MCF 10A (cell line): ENCODE measurements around the gene NFE2L1. TPM values are rescaled to one million over a fixed set of nuclear protein-coding genes. Genes with fewer than 3 reads are reported as not detected.
A peak's percentile ranks its signal among the peaks of the same experiment; 100 is the strongest.

Experiments used
- BruUV-seq: library from RNA; stranded (reverse); fragments of 400-500 nt; replicated peaks from 2 replicates; lab custom pipeline; 2021; lab: Mats Ljungman, UMichigan
- CTCF ChIA-PET: fragments of 300-600 bp; sonication (Branson Sonifier 250); formaldehyde crosslinking; extraction: SDS; loops from one replicate; lab custom pipeline; 2021; ENCODE audit warnings: antibody characterized with exemption, inconsistent platforms; lab: Yijun Ruan, JAX
- POLR2A ChIA-PET: fragments of 300-600, 350-650 bp; sonication (Branson Sonifier 250); formaldehyde crosslinking; extraction: SDS; loops from one replicate; lab custom pipeline; 2020; ENCODE audit warnings: antibody characterized with exemption, inconsistent platforms; lab: Yijun Ruan, JAX
- DNase-seq: peaks from one replicate; pipeline ENCODE4 v3.0.0-alpha.2; 2018; ENCODE audit not compliant: unreplicated experiment
- H3K27ac Mint-ChIP-seq: one replicate; pipeline ENCODE4 v1.8.0; 2022; ENCODE audit warnings: mild to moderate bottlenecking, low read depth, mixed read lengths; ENCODE audit not compliant: unreplicated experiment
- H3K27me3 Mint-ChIP-seq: one replicate; pipeline ENCODE4 v1.8.0; 2022; ENCODE audit warnings: mixed read lengths; ENCODE audit not compliant: insufficient read depth, unreplicated experiment
- H3K36me3 Mint-ChIP-seq: one replicate; pipeline ENCODE4 v1.8.0; 2022; ENCODE audit warnings: mild to moderate bottlenecking, moderate library complexity, mixed read lengths; ENCODE audit not compliant: insufficient read depth, unreplicated experiment
- H3K4me1 Mint-ChIP-seq: one replicate; pipeline ENCODE4 v1.8.0; 2022; ENCODE audit warnings: mixed read lengths; ENCODE audit not compliant: insufficient read depth, unreplicated experiment
- H3K4me3 Mint-ChIP-seq: one replicate; pipeline ENCODE4 v1.8.0; 2022; ENCODE audit warnings: mild to moderate bottlenecking, moderate library complexity, mixed read lengths; ENCODE audit not compliant: unreplicated experiment
- H3K9me3 Mint-ChIP-seq: one replicate; pipeline ENCODE4 v1.8.0; 2022; ENCODE audit warnings: mixed read lengths; ENCODE audit not compliant: unreplicated experiment
- CTCF ChIP-seq: fragments of 200-600 bp; IDR thresholded peaks from one replicate; pipeline ENCODE4 v1.8.0; 2022; ENCODE audit warnings: antibody characterized with exemption, mild to moderate bottlenecking; ENCODE audit not compliant: unreplicated experiment
- intact Hi-C: fragments of 100-400 bp; cut with micrococcal nuclease; formaldehyde crosslinking; loops from 2 replicates; pipeline ENCODE4 v1.14.1; 2022
- total RNA-seq: library from RNA; stranded (reverse); gene quantifications from 2 replicates; pipeline ENCODE4 v1.2.3, GENCODE V29; 2022

NFE2L1 gene
- total RNA-seq, 1 experiment from 2014 or later, result 235 TPM

GRCh38 chr17:48056879-48057278, 8.7 kb downstream of the NFE2L1 start:
- peak overlapping the region; percentile 93 for H3K27ac Mint-ChIP-seq
- BruUV-seq, result no TSS peak
- CTCF ChIA-PET, result no interaction called here
- H3K36me3 Mint-ChIP-seq, result peaks cover 90% of the 10 kb centered on the region
- no peak for TF ChIP-seq CTCF
- H3K9me3 Mint-ChIP-seq, result no peaks in the 10 kb centered on the region
- peaks cover 51% of the 10 kb centered on the region for H3K4me1 Mint-ChIP-seq
- no peak for DNase-seq
- POLR2A ChIA-PET, result interaction anchor here (1.2 to 17.1 kb wide), 4 partner anchors 8 to 17 kb away, joined by 4 to 353 read pairs (median 8); partner anchors contain the start of gene NFE2L1
- H3K27me3 Mint-ChIP-seq, result no peaks in the 10 kb centered on the region
- intact Hi-C loops, result no loop called here
- no peak overlapping the region for H3K4me3 Mint-ChIP-seq

GRCh38 chr17:48057626-48058025, 9.5 kb downstream of the NFE2L1 start:
- Mint-ChIP-seq H3K27me3 (no peaks in the 10 kb centered on the region), H3K4me3 (no peak overlapping the region), H3K36me3 (peaks cover 90% of the 10 kb centered on the region), H3K9me3 (no peaks in the 10 kb centered on the region), H3K27ac (no peak overlapping the region), H3K4me1 (peaks cover 44% of the 10 kb centered on the region)
- ChIA-PET POLR2A (interaction anchor here (1.0 to 17.1 kb wide), 6 partner anchors 8 to 51 kb away, joined by 4 to 353 read pairs (median 6); partner anchors contain the start of gene NFE2L1), CTCF (interaction anchor here (0.7 to 1.6 kb wide), 4 partner anchors 10 to 50 kb away, joined by 3 to 5 read pairs (median 4); partner anchors contain the start of gene SNX11)
- intact Hi-C loops, result no loop called here
- TF ChIP-seq CTCF, result no peak
- no TSS peak for BruUV-seq
- DNase-seq, result no peak

- no peaks in the 10 kb centered on the region for H3K27me3 Mint-ChIP-seq
- no peak for DNase-seq
- BruUV-seq, result no TSS peak
- H3K4me3 Mint-ChIP-seq, result no peak overlapping the region
- H3K4me1 Mint-ChIP-seq, result peaks cover 36% of the 10 kb centered on the region
- intact Hi-C loops, result no loop called here
- TF ChIP-seq CTCF, result no peak
- H3K36me3 Mint-ChIP-seq, result peaks cover 91% of the 10 kb centered on the region
- POLR2A ChIA-PET, result interaction anchor here (1.0 to 17.1 kb wide), 5 partner anchors 7 to 50 kb away, joined by 4 to 353 read pairs (median 5); partner anchors contain the start of gene NFE2L1
- H3K27ac Mint-ChIP-seq, result peak overlapping the region; percentile 16
- H3K9me3 Mint-ChIP-seq, result no peaks in the 10 kb centered on the region
- CTCF ChIA-PET, result interaction anchor here (0.7 to 1.6 kb wide), 5 partner anchors 11 to 49 kb away, joined by 3 to 5 read pairs (median 5); partner anchors contain the start of gene SNX11
Observed at GRCh38 chr17:48058393-48059124, 10.4 kb downstream of the NFE2L1 start.

GRCh38 chr17:48059125-48059668, 11.0 kb downstream of the NFE2L1 start:
- BruUV-seq, result no TSS peak
- intact Hi-C loops, result no loop called here
- no peaks in the 10 kb centered on the region for H3K9me3 Mint-ChIP-seq
- peaks cover 94% of the 10 kb centered on the region for H3K36me3 Mint-ChIP-seq
- H3K27me3 Mint-ChIP-seq, result no peaks in the 10 kb centered on the region
- H3K27ac Mint-ChIP-seq, result peak overlapping the region; percentile 64
- no peak for DNase-seq
- H3K4me3 Mint-ChIP-seq, result no peak overlapping the region
- ChIA-PET CTCF (interaction anchor here (1.4 to 1.6 kb wide), 2 partner anchors 33 to 34 kb away, joined by 5 read pairs; no protein-coding TSS in a partner anchor), POLR2A (interaction anchor here (1.5 to 17.1 kb wide), 3 partner anchors 7 to 41 kb away, joined by 5 to 353 read pairs (median 24); partner anchors contain the start of gene NFE2L1)
- TF ChIP-seq CTCF, result no peak
- H3K4me1 Mint-ChIP-seq, result peaks cover 34% of the 10 kb centered on the region
